ENCODE data around the gene ARHGAP27. TPM values are rescaled to one million over a fixed set of nuclear protein-coding genes. Genes with fewer than 3 reads are reported as not detected.

Gene ARHGAP27
- total and polyA plus RNA-seq, 8 donors = 7.7 to 390 (median 45.5) TPM

DNA sequence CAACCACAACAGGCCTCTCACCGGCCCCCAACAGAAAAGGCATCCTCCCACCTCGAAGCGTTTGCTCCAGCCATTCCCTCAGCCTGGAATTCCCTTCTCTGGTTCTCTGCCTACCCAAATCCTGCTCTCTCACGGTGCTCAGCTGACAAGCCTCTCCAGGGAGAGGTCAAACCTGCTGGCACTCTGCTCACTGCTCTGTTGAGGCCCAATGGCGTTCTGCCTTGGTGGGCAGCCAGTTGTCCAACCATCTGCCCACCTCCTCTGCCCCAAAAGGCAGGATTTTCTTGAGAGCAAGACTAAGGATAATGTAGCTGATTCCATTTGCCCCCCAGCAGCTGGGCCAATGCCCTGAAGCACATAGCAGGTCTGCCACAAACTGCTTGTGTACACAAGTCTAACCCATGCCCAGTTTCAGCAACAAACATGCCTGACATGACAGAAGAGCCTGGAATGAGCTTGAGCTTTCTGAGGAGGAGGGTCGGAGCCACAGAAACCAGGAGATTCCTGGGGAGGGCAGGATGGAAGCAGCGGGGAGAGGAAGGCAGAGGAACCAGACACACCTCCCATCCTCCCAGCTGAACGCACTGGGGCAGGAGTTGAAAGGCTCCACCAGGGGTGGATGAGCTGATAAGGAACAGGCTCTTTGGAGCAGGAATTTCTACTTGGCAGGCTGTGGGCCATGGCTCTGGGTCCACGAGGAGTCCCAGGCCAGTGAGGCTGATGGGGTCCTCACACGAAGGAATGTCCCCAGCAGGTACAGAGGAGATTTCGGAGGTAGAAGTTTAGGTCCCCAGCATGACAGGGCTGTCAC lies 23.9 kb downstream of the ARHGAP27 start:
- no peak for TF ChIP-seq CTCF (IDR thresholded peaks at IDR 0.05)
- TF ChIP-seq POLR2AphosphoS5 (IDR thresholded peaks at IDR 0.05) = no peak
- TF ChIP-seq POLR2A (IDR thresholded peaks at IDR 0.05) = no peak
- TF ChIP-seq EP300 (IDR thresholded peaks at IDR 0.05) = no peak

GRCh38 chr17:45406107-45406506 lies 26.6 kb downstream of the ARHGAP27 start:
- intact Hi-C loops (cut with DNase I; ENCODE audit: low total_unique reads) = no loop called here
- TF ChIP-seq EP300 (IDR thresholded peaks at IDR 0.05) (no peak), POLR2A (IDR thresholded peaks at IDR 0.05) (no peak), CTCF (IDR thresholded peaks at IDR 0.05) (no peak), POLR2AphosphoS5 (IDR thresholded peaks at IDR 0.05) (no peak)
- H3K36me3 ChIP-seq = peaks cover 14 to 51% (median 48%) of the 10 kb centered on the region in 4 donors
- H3K9me3 ChIP-seq = no peaks in the 10 kb centered on the region
- no peak for DNase-seq
- no peaks in the 10 kb centered on the region for H3K27me3 ChIP-seq
- peaks cover 0 to 59% (median 44%) of the 10 kb centered on the region in 4 donors for H3K4me1 ChIP-seq
- WGBS, 5 donors = 80 to 90% (median 84%) methylated on average over 7 of the region's 7 CpGs
- peak overlapping the region in 1 of 4 donors; percentile 20 for H3K4me3 ChIP-seq
- H3K27ac ChIP-seq = peak overlapping the region in 1 of 5 donors; percentile 40

More for the DNA sequence above, 23.9 kb downstream of the ARHGAP27 start:
- Histone ChIP-seq H3K27me3 (no peaks in the 10 kb centered on the region), H3K4me1 (peaks cover 5 to 84% (median 59%) of the 10 kb centered on the region in 4 donors), H3K4me3 (peak overlapping the region; percentile 23 to 48 (median 44)), H3K36me3 (peaks cover 9 to 23% (median 21%) of the 10 kb centered on the region in 4 donors), H3K27ac (peak overlapping the region in 3 of 5 donors; percentile 66 to 85 (median 81)), H3K9me3 (no peaks in the 10 kb centered on the region)
- 52 to 57% (median 56%) methylated on average over 11 of the region's 11 CpGs for WGBS, 5 donors
- peak in 1 of 2 donors; percentile 12 for DNase-seq
- intact Hi-C loops (cut with DNase I; ENCODE audit: low total_unique reads) = no loop called here

- H3K27me3 ChIP-seq = no peaks in the 10 kb centered on the region
- H3K4me1 ChIP-seq = peaks cover 0 to 52% (median 39%) of the 10 kb centered on the region in 4 donors
- no peak overlapping the region for H3K27ac ChIP-seq
- H3K36me3 ChIP-seq = peaks cover 14 to 57% (median 54%) of the 10 kb centered on the region in 4 donors
- TF ChIP-seq POLR2AphosphoS5 (IDR thresholded peaks at IDR 0.05) = no peak
- TF ChIP-seq CTCF (IDR thresholded peaks at IDR 0.05) = no peak
- TF ChIP-seq POLR2A (IDR thresholded peaks at IDR 0.05) = no peak
- TF ChIP-seq EP300 (IDR thresholded peaks at IDR 0.05) = no peak
- 53 to 75% (median 68%) methylated on average over 31 to 48 of the region's 48 CpGs for WGBS, 5 donors
- H3K9me3 ChIP-seq = no peaks in the 10 kb centered on the region
- intact Hi-C loops (cut with DNase I; ENCODE audit: low total_unique reads) = no loop called here
- H3K4me3 ChIP-seq = peak overlapping the region; percentile 3 to 20 (median 17)
- peak in 1 of 2 donors; percentile 81 for DNase-seq
Observed at GRCh38 chr17:45405250-45406086, 27.2 kb downstream of the ARHGAP27 start.

- Histone ChIP-seq H3K36me3 (peaks cover 14 to 63% (median 60%) of the 10 kb centered on the region in 4 donors), H3K27ac (no peak overlapping the region), H3K27me3 (no peaks in the 10 kb centered on the region), H3K4me3 (no peak overlapping the region), H3K4me1 (peaks cover 0 to 49% (median 34%) of the 10 kb centered on the region in 4 donors), H3K9me3 (no peaks in the 10 kb centered on the region)
- TF ChIP-seq POLR2A (IDR thresholded peaks at IDR 0.05) = no peak
- TF ChIP-seq EP300 (IDR thresholded peaks at IDR 0.05) = no peak
- no peak for TF ChIP-seq POLR2AphosphoS5 (IDR thresholded peaks at IDR 0.05)
- TF ChIP-seq CTCF (IDR thresholded peaks at IDR 0.05) = no peak
- DNase-seq = no peak
- intact Hi-C loops (cut with DNase I; ENCODE audit: low total_unique reads) = no loop called here
- 69 to 82% (median 79%) methylated on average over 13 to 14 of the region's 14 CpGs for WGBS, 5 donors
Observed at GRCh38 chr17:45404870-45405249, 27.8 kb downstream of the ARHGAP27 start.

Measured in stomach (tissue), 9 donors.